Uterus (tissue), 4 donors: ENCODE measurements around the gene TP53BP1. TPM values are rescaled to one million over a fixed set of nuclear protein-coding genes. Genes with fewer than 3 reads are reported as not detected.

ENCODE experiments used
- DNase-seq, 2 donors: peaks; one replicate each; pipeline ENCODE4 v3.0.0-alpha.2; 2019 to 2020
- H3K27ac ChIP-seq, 2 donors: fragments of 200-600 bp; sonication (generic); 1 replicate in 1 of 2; 2 replicates in 1 of 2; pipeline ENCODE4 v1.5.1; 2016 to 2018
- H3K27me3 ChIP-seq, 2 donors: fragments of 200-600 bp; sonication (generic); one replicate each; pipeline ENCODE4 v1.5.1; 2018 to 2019; ENCODE audit warnings: control low read depth in 1 of 2
- H3K36me3 ChIP-seq, 2 donors: fragments of 200-600 bp; sonication (generic); one replicate each; pipeline ENCODE4 v1.5.1; 2019; ENCODE audit warnings: control low read depth in 1 of 2
- H3K4me1 ChIP-seq, 2 donors: fragments of 200-600 bp; sonication (generic); one replicate each; pipeline ENCODE4 v1.5.1; 2018 to 2019; ENCODE audit warnings: control low read depth in 1 of 2
- H3K4me3 ChIP-seq, 2 donors: fragments of 200-600 bp; sonication (generic); 1 replicate in 1 of 2; 2 replicates in 1 of 2; pipeline ENCODE4 v1.5.1; 2018 to 2019; ENCODE audit warnings: mild to moderate bottlenecking in 1 of 2
- H3K9me3 ChIP-seq, 2 donors: fragments of 200-600 bp; sonication (generic); one replicate each; pipeline ENCODE4 v1.5.1; 2019; ENCODE audit warnings: control low read depth in 1 of 2
- CTCF ChIP-seq, 4 experiments: fragments of 200-600 bp in 2 of 4; fragments of 450-650 bp in 2 of 4; sonication (generic) in 2 of 4; IDR thresholded peaks; one replicate each; pipeline ENCODE4 v1.5.1; 2016 to 2019; ENCODE audit warnings: antibody characterized with exemption in 4 of 4, mild to moderate bottlenecking in 2 of 4, moderate library complexity in 1 of 4
- POLR2A ChIP-seq, 2 donors: fragments of 450-650 bp; IDR thresholded peaks; one replicate each; pipeline ENCODE4 v1.6.1; 2016; ENCODE audit warnings: antibody characterized with exemption in 2 of 2, mild to moderate bottlenecking in 1 of 2, moderate library complexity in 1 of 2
- intact Hi-C: fragments of 100-400 bp; cut with DNase I; formaldehyde crosslinking; loops from one replicate; pipeline ENCODE4 v1.15.1; 2023; ENCODE audit warnings: low total_unique reads
- total RNA-seq, 4 donors: library from RNA; depleted of rRNA in 3 of 4; stranded (reverse); fragments of >200 nt in 3 of 4; gene quantifications; one replicate each; pipeline versions ENCODE4 v1.1.0 to v1.2.4, GENCODE V29; 2014 to 2023
- donor health status: DM: yes; HTN: yes; CAD: no.

Gene TP53BP1
- total RNA-seq, 4 donors from 2014 or later = 30.2 to 150 (median 51.4) TPM

DNA sequence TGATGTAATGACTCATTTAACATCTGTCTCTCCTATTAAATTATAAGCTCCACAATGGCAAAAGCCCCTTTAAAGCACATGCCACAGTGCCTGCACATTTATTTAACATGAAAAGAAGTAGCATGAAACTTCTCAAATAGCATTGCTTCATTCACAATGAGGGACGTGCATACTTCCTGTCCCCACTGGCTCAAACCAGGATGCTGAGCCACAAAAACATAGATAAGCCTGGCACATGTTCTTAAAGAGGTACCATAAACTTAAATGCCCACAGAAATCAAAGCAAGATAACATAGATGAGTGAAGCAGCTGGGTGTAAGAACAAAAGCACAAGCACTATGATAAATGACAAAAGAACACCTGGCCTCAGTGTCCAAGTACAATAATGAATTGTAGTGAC is 3.8 kb downstream of the TP53BP1 start:
- Histone ChIP-seq H3K27ac (no peak overlapping the region), H3K9me3 (no peaks in the 10 kb centered on the region), H3K4me3 (no peak overlapping the region), H3K4me1 (no peaks in the 10 kb centered on the region), H3K27me3 (no peaks in the 10 kb centered on the region), H3K36me3 (no peaks in the 10 kb centered on the region)
- DNase-seq = no peak
- TF ChIP-seq CTCF (IDR thresholded peaks at IDR 0.05) (no peak), POLR2A (IDR thresholded peaks at IDR 0.05) (no peak)
- intact Hi-C loops = no loop called here

GRCh38 chr15:43488790-43489189 is 4.2 kb downstream of the TP53BP1 start:
- H3K4me3 ChIP-seq = no peak overlapping the region
- no peaks in the 10 kb centered on the region for H3K36me3 ChIP-seq
- DNase-seq = no peak
- H3K27me3 ChIP-seq = no peaks in the 10 kb centered on the region
- H3K4me1 ChIP-seq = no peaks in the 10 kb centered on the region
- intact Hi-C loops = no loop called here
- TF ChIP-seq CTCF (IDR thresholded peaks at IDR 0.05) = no peak
- TF ChIP-seq POLR2A (IDR thresholded peaks at IDR 0.05) = no peak
- no peaks in the 10 kb centered on the region for H3K9me3 ChIP-seq
- H3K27ac ChIP-seq = no peak overlapping the region

DNA sequence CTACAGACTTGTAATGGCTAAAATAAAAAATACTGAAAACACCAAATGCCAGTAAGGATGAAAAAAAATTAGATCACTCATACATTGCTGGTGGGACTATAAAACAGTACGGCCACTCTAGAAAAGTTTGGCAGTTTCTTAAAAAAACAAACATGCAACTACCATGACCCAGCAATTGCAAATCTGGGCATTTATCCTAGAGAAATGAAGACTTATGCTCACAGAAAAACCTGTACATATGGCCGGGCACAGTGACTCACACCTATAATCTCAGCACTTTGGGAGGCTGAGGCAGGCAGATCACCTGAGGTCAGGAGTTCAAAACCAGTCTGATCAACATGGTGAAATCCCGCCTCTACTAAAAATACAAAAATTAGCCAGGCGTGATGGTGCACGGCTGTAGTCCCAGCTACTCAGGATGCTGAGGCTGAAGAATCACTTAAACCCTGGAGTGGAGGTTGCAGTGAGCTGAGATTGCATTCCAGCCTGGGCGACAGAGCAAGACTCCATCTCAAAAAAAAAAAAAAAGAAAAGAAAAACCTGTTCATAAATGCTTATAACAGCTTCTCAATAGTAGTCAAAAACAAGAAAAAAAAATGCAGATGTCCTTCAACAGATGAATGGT is 5.6 kb downstream of the TP53BP1 start:
- no peaks in the 10 kb centered on the region for H3K9me3 ChIP-seq
- DNase-seq = no peak
- no peaks in the 10 kb centered on the region for H3K36me3 ChIP-seq
- no peak overlapping the region for H3K27ac ChIP-seq
- TF ChIP-seq CTCF (IDR thresholded peaks at IDR 0.05) (no peak), POLR2A (IDR thresholded peaks at IDR 0.05) (no peak)
- no peaks in the 10 kb centered on the region for H3K4me1 ChIP-seq
- H3K27me3 ChIP-seq = no peaks in the 10 kb centered on the region
- intact Hi-C loops = no loop called here
- H3K4me3 ChIP-seq = no peak overlapping the region

GRCh38 chr15:43484455-43484854 is 8.5 kb downstream of the TP53BP1 start:
- no peaks in the 10 kb centered on the region for H3K9me3 ChIP-seq
- no peak for DNase-seq
- H3K4me1 ChIP-seq = no peaks in the 10 kb centered on the region
- no peaks in the 10 kb centered on the region for H3K27me3 ChIP-seq
- H3K4me3 ChIP-seq = no peak overlapping the region
- intact Hi-C loops = no loop called here
- no peaks in the 10 kb centered on the region for H3K36me3 ChIP-seq
- TF ChIP-seq CTCF (IDR thresholded peaks at IDR 0.05) = no peak
- no peak for TF ChIP-seq POLR2A (IDR thresholded peaks at IDR 0.05)
- no peak overlapping the region for H3K27ac ChIP-seq

DNA sequence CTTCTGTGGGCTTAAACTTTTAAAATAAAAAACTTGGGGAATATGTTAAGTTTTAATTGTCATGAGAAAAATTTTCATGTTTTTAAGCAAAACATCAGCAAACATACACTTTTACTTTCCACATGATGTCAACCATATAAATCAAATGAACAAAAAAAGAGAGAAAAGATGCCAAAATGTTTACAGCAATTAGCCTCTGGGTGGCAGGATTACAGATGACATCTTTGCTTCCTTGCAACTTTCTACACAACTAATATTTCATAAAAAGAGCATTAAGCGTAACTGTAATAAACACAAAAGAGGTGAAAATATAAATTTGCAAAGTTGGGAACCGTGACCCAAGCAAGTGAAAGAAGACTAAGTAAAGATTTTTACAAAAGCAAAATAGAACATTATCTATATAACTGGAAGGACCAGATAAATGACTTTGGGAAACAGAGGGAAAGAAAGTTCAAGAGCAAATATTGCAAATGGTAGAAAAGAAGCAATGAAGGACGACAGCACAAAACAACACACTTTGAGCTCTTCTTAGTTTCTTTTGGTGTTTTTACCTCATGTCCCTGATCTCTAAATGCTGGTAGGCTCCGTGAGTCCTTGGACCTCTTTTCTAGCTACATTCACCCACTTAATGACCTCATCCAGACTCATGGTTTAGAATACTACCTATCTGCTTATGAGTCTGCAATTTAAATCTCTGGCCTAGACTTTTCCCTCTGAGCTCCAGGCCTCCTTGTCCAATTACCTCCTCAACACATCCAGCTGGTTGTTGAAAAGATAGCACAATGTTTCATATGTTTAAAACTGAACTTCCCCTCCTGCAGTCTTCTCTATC is 9.4 kb downstream of the TP53BP1 start:
- TF ChIP-seq CTCF (IDR thresholded peaks at IDR 0.05) (peak; percentile 13 to 40 (median 30)), POLR2A (IDR thresholded peaks at IDR 0.05) (no peak)
- Histone ChIP-seq H3K9me3 (no peaks in the 10 kb centered on the region), H3K36me3 (no peaks in the 10 kb centered on the region), H3K4me3 (no peak overlapping the region), H3K4me1 (no peaks in the 10 kb centered on the region), H3K27ac (no peak overlapping the region), H3K27me3 (no peaks in the 10 kb centered on the region)
- no peak for DNase-seq
- intact Hi-C loops = no loop called here
